Measurements from ENCODE around the gene COMT.

The COMT gene

DNA sequence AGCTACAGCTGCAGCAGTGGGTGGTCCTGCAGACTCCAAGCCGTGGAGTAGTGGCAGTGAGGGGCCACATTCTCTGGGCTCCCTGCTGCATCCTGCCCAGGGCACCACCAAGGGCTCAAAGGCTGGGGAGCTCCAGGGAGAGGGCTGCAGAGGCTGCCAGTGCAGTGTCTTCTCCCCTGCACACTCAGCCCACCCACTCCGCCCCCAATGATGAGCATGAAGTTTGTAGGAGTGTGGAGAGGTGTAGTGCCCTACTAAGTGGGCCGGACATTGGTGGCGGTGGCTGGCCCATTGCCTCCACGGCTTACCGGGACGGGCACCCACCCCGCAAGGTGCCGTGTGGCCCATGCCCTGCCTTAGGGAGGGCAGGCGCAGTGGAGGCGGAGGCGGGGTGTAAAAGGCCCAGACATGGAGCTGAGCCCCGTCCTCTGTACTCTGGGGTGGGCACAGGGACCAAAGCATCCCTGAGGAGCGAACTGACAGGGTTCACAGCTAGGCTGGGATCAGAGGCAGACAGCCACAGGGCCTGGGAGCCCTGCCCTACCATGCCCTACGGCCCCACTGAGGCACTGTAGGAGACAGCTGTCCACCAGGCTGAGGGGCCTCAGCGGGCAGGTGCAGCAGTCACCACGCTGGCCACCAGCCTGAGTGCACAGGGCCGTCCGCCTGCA is 56.1 kb downstream of the COMT start:
- no peak for DNase-seq

GRCh38 chr22:19998232-19998951 is 56.8 kb downstream of the COMT start:
- no peak for DNase-seq

GRCh38 chr22:19998991-19999820 is 57.6 kb downstream of the COMT start:
- DNase-seq: no peak

GRCh38 chr22:20000246-20001081 is 58.9 kb downstream of the COMT start:
- no peak for DNase-seq

DNA sequence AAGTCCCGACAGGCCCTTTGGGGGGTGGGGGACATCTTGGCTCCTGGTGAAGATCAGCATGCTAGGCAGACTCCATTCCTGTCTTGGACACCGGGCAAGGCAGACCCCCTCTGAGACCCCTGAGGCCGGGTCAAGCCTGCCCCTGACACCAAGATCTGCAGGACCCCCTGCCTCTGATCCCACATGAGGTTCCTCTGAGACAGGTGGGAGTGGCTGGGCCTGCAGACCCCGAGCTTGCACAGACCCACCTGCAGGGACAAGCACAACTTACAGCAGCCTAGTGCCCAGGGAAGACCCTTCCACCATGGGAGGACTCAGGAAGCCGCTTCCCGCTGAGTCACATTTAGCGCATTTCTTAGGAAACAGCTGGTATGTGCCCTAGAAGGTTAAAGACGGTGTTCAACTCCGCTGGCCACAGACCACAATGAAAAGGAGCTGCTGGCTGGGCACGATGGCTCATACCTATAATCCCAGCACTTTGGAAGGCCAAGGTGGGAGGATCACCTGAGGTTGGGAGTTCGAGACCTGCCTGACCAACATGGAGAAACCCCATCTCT is 59.6 kb downstream of the COMT start:
- DNase-seq: no peak

GRCh38 chr22:20002128-20002527 is 60.6 kb downstream of the COMT start:
- no peak for DNase-seq

DNA sequence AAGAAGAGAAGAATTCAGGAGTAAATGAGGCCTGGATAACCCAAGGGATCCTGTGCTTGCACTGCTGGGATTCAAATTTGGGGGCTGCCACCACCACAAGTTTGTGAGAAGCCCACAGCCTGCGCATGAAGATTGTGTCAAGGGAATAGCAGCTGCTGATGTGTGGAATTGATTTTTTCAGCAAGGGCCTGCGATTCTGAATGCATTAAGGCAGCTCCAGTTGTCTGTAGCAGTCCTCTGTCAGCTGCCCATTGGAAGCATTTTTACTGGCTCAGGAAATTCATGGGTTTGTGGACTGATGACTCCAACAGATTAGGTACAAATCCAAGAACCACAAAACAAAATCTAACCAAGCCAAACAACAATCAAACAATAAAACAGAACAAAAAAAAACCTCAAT is 61.1 kb downstream of the COMT start:
- no peak for DNase-seq

GRCh38 chr22:20003304-20003703 is 61.7 kb downstream of the COMT start:
- no peak for DNase-seq

DNA sequence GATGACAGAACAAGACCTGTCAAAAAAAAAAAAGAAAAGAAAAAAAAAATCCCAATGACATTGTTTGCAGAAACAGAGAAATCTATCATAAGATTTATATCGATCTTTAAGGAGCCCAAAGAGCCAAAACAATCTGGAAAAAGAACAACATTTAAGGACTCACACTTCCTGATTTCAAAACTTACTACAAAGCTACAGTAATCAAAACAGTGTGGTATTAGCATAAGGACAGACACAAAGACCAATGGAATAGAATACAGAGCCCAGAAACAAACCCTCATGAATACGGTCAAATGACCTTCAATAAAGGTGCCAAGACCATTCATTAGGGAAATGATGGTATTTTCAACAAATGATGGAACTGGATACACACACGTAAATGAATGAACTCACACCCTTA is 62.9 kb downstream of the COMT start:
- DNase-seq: no peak

- no peak for DNase-seq
Measured at GRCh38 chr22:20008221-20008995, 66.8 kb downstream of the COMT start.

DNA sequence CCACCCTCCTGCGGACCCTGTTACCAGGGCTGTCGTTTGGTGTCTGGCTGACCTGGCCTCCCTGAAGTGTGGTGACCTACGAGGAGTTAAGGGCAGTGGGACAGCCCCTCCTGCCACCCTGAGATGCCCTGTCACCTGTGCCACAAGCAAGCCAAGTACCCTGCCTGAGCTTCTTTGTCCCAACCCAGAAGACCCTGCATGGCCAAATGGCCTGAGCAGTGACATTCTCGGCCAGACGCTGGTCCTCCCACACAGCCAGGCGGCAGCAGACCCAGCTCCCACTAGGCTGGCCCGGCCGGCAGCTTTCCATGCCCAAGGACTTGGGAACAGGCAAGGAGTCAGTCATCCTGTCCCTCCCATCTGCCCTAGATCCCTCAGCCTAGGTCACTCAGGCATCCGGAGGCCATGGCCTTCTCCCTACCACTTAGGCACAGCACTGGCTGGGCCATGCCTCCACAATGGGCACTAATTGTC is 67.5 kb downstream of the COMT start:
- no peak for DNase-seq

GRCh38 chr22:20009582-20010306 is 68.2 kb downstream of the COMT start:
- DNase-seq: no peak

DNA sequence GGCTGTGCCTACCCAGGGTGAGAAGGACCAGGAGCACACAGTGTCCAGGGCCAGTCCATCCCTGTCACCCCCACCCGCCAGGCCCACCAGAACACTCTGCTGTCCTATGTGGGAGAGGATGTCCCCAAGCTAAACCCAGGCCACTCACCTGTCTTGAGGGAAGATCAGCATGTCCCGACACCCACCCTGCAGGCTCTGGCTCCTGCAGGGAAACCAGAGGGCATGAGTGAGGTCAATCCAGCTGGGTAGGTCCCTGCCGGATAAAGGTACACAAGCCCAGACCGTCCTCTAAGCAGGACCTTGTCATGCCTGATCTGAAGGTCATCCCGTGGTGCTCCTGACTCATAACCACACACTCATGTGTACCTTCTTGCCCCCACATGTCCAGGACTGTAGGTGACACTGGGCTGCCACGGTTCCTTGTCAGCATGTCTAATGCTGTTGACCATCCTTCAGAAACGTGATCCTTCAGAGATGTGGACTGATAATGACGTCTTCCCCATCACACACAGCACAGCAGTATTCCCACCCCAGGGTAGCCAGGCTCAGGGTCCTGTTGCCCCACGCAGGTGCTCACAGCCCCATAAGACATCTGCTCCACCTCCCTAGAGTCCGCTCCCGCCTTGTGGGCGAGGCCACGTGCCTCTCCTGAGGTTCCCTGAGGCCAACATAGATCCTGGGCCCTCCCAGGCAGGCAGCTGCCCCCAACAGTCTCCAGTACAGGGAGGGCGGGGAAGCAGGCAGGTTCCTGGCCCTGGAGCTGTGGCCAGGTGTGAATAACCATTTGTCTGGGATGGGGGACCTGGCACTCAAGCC is 68.9 kb downstream of the COMT start:
- no peak for DNase-seq

- DNase-seq: no peak
Measured at GRCh38 chr22:20011123-20011992, 69.8 kb downstream of the COMT start.

- DNase-seq: no peak
Measured at GRCh38 chr22:20011993-20012740, 70.6 kb downstream of the COMT start.

GRCh38 chr22:20012741-20013331 is 71.3 kb downstream of the COMT start:
- DNase-seq: no peak

DNA sequence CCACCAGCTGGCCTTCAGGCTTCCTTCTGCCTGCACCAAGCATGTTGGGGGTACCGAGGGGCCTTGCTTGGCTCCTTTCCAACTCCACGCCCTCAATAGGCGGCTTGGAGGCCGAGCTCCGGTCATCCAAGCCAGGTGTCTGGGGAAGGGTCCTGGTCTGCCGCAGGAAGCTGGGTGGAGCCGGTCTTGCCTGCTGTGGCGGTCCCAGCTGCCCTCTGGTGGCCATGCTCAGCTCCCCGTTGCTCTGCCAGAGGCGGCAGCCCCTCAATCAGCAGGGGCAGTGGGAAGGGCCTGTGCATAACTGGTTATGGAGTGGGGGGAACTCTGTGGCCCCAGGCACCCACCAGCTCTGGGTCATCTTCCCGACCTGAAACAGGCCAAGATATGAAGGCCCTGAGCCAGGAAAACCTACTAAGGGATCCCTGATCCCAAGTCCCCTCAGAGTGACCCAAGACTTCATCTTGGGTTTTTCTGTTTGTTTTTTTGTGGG is 71.9 kb downstream of the COMT start:
- peak; percentile 25 for DNase-seq

All from CD4-positive, alpha-beta T cell treated with Interleukin-21 for 1 hour (primary cell).